ENCODE data around the gene ESYT1. TPM values are rescaled to one million over a fixed set of nuclear protein-coding genes. Genes with fewer than 3 reads are reported as not detected.

ESYT1 gene, protein sequence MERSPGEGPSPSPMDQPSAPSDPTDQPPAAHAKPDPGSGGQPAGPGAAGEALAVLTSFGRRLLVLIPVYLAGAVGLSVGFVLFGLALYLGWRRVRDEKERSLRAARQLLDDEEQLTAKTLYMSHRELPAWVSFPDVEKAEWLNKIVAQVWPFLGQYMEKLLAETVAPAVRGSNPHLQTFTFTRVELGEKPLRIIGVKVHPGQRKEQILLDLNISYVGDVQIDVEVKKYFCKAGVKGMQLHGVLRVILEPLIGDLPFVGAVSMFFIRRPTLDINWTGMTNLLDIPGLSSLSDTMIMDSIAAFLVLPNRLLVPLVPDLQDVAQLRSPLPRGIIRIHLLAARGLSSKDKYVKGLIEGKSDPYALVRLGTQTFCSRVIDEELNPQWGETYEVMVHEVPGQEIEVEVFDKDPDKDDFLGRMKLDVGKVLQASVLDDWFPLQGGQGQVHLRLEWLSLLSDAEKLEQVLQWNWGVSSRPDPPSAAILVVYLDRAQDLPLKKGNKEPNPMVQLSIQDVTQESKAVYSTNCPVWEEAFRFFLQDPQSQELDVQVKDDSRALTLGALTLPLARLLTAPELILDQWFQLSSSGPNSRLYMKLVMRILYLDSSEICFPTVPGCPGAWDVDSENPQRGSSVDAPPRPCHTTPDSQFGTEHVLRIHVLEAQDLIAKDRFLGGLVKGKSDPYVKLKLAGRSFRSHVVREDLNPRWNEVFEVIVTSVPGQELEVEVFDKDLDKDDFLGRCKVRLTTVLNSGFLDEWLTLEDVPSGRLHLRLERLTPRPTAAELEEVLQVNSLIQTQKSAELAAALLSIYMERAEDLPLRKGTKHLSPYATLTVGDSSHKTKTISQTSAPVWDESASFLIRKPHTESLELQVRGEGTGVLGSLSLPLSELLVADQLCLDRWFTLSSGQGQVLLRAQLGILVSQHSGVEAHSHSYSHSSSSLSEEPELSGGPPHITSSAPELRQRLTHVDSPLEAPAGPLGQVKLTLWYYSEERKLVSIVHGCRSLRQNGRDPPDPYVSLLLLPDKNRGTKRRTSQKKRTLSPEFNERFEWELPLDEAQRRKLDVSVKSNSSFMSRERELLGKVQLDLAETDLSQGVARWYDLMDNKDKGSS
- 93.2 and 108 TPM in 2 replicates for total RNA-seq (2014; rRNA removed; shearing (Covaris generic))
- polyA plus RNA-seq (2014; cell fraction: nucleus; rRNA removed): 86.1 and 99.5 TPM in 2 replicates

DNA sequence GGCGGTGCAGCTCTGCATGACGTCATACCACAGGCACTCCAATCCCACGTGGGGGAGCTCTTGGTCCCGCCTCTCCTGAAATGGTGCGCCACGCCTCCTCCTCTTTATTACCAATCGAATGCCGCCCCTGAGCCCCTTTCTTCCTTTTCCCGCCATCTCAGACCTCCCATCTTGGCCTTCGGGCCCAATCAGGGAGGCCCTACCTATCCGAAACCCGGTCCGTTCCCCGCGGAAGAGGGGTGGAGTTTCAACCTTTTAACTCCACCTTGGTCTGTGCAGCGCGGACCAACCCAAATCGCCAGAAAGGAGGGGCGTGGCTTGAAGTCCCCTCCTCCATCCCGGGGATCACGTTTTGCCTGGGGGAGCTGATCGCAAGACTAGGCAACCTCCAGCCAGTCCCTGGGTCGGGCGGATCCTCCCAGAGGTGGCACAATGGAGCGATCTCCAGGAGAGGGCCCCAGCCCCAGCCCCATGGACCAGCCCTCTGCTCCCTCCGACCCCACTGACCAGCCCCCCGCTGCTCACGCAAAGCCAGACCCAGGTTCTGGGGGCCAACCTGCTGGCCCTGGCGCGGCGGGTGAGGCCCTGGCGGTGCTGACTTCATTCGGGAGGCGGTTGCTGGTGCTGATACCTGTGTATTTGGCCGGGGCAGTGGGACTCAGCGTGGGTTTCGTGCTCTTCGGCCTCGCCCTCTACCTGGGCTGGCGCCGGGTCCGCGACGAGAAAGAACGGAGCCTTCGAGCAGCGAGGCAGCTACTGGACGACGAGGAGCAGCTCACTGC, at the start of gene ESYT1:
Gene ESYT1, plus strand, starts transcription at position 380 of the 782 bp plus-strand sequence. Its CDS starts 53 bp downstream, at position 433.
- peak; percentile 99 for DNase-seq (ENCODE audit: extremely low read depth, low read depth)

DNA sequence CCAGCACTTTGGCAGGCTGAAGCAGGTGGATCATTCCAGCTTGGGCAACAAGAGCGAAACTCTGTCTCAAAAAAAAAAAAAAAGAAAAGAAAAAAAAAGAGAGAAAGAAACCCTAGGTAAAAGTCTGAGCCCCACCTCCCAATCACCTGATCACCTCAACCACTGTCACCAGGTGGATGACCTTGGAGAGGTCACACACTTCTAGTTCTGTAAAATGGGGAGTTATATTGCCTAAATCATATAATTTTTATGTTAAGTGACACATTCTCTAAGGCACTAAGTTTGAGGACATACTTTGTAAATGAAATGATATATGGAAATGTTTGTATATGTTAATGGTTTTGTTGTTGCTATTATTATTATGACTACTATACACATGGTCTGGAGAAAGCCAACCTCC, 49.6 kb upstream of the ESYT1 start:
- no peak for DNase-seq (ENCODE audit: extremely low read depth, low read depth)

DNA sequence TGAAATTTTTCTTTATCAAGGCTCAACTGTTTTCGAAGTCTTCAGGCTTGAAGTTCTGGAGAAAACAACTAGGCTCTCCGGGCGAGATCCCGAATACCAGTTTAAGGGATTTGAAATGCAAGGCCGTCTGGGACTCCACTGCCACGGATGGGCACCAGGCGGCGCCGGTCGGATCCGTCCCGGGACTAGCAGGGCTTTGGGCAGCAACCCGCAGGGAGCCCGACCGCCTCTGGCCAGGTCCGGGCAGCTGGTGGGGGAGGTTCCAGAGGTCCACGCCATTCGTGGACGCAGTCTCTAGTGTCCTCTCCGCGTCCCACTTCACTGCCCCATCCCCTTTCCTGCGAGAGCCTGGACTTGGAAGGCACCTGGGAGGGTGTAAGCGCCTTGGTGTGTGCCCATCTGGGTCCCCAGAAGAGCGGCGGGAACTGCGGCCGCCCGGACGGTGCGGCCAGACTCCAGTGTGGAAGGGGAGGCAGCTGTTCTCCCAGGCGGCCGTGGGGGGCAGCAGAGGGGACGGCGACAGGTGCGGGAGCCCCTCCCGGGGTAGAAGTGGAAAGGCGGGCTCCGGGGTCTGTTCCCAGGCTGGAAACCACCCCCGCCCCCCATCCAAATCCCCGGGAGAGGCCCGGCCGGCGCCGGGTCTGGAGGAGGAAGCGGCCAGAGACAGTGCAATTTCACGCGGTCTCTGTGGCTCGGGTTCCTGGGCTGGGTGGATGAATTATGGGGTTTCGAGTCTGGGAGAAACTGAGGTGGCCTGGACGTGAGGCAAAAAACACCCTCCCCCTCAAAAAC, 48.9 kb upstream of the ESYT1 start:
- peak; percentile 86 for DNase-seq (ENCODE audit: extremely low read depth, low read depth)

DNA sequence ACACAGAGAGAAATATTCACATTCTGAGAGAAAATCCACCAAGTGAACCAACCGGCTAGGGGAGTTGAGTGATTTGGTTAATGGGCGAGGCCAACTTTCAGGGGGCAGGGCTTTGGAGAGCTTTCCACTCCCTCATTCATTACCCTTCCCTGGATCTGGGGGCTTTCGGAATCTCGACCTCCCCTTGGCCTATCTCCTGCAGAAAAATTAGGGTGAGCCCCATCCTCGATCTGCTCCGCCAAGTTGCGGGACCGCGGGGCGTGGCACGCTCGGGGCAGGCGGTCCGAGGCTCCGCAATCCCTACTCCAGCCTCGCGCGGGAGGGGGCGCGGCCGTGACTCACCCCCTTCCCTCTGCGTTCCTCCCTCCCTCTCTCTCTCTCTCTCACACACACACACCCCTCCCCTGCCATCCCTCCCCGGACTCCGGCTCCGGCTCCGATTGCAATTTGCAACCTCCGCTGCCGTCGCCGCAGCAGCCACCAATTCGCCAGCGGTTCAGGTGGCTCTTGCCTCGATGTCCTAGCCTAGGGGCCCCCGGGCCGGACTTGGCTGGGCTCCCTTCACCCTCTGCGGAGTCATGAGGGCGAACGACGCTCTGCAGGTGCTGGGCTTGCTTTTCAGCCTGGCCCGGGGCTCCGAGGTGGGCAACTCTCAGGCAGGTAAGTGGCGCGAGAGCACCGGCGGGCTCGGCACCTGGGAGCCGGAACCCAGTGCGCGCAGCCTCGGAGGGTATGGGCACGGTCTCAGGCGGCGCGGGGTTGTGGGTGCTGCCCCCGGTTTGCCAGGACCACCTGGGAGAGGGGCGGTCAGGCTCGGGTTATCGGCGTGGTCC, 48.1 kb upstream of the ESYT1 start, which contains the start of gene ERBB3:
Gene ERBB3, plus strand, starts transcription at position 443 of the 833 bp plus-strand sequence. Its CDS starts 136 bp downstream, at position 579.
- DNase-seq (ENCODE audit: extremely low read depth, low read depth): peak; percentile 65

DNA sequence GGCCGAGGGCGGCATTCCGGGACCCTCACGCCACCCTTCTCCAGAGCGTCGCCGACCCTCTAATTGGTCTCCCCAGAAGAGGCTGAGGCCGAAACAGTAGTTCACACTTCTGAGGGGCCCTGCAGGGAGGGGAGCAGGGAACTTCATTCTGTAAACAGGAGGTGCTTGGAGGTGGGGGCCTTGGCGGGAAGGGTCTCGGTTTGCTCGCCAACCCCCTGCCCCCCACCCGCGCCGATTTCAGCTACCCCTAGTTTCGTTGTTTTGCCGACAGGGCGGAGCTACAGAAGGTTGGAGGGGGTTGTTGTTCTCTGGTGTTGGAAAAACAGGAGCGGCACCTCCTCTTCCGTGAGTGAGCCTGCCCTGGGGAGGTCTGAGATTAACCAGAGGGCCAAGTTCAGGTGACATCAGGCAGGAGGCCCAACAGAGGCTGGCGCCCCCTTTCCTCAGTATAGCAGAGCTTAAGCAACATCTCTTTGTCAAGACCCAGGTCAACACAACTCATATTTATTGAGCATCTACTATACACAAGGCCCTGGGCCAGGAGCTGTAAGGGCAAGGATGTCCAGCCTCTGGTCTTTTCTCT, 47.4 kb upstream of the ESYT1 start:
- no peak for DNase-seq (ENCODE audit: extremely low read depth, low read depth)

DNA sequence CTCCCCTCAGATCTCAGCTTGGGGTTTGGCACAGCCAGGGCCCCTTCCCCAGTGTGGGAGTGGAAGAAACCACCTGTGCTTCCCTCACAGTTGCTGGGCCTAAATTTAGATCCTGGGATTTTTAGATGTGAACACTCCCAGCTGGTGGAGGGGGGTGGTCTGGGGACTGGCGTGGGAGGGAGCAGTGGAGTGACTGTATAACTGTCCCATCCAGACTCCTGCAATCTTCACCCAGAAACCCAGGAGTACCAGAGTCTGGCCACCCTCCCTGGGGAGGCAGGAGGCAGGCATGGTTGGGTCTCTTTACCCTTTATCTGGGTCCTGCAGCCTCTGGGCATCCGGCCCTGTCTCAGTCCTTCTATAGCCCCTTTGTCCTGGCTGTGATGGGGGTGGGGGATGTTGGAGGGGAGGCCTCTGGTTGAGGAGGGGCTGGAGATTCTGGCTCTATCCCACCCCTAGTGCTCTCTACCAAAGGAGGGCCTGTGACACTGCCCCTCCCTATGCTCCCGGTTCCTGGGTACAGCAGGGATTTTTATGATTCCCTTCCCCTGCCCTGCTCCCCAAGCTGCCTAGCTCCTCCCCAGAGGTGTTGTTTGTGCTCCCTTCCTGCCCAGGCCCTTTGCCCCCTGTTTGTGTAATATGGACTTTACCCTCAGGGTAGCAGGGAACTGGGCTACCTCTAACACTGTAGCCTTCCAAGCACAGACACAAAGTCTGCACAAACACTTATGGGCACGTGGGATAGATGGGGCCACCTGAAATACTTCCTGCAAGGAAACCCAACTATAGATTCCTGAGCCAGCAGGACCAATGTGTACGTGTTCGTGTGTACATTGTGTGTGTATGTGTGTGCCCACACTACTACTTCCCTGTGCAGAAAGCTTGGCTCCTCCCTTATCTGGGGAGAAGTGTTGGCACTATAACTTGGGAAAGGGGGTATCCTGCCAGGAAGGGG, 46.4 kb upstream of the ESYT1 start:
- DNase-seq (ENCODE audit: extremely low read depth, low read depth): no peak

DNA sequence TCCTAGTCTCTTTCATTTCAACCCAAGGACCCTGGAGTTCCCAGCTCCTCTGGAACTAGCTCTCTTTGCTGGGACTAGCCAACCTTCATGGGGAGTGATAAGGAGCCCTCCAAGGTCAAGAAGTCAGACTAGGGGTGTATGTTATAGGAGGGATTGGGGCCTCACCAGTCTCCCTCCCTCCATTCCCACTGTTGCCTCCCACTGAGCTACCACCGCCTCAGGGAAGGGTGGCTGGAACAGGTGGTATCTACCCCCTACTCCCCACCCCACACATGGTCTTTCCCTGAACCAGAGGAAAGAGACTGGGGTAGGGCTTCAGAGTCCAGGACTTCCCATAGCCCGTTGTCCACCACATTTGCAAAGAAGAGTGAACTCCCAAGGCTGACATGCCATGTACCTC, 45.7 kb upstream of the ESYT1 start:
- no peak for DNase-seq (ENCODE audit: extremely low read depth, low read depth)

DNA sequence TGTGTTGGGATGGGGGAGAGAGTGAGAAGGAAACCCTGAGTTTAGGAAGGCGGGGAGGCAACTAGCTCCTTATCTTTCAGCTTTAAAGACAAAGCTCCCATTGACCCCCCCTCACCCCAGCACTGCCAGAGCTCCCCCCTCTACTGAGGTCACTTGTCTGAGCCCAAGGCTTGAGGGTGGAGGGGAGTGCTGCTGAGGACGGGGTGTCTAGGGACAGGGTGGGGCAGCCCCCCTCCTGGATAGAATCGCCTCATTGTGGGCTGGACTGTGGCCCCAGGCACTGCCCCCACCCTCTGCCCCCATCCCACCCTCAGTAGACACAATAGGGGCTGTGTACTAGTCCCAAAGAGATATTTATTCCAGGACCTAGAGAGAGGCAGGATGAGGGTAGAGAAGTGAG, 45.1 kb upstream of the ESYT1 start:
- no peak for DNase-seq (ENCODE audit: extremely low read depth, low read depth)

DNA sequence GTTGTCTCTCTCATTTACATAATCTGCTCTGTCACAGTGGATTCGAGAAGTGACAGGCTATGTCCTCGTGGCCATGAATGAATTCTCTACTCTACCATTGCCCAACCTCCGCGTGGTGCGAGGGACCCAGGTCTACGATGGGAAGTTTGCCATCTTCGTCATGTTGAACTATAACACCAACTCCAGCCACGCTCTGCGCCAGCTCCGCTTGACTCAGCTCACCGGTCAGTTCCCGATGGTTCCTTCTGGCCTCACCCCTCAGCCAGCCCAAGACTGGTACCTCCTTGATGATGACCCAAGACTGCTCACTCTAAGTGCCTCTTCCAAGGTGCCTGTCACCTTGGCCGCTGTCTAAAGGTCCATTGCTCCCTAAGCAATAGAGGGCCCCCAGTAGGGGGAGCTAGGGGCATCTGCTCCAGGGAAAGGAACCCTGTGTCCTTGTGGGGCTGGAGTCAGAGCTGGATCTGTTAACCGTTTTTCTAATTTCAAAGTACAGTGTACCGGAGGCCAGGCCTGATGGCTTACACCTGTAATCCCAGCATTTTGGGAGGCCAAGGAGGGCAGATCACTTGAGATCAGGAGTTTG, 43.0 kb upstream of the ESYT1 start:
- no peak for DNase-seq (ENCODE audit: extremely low read depth, low read depth)

DNA sequence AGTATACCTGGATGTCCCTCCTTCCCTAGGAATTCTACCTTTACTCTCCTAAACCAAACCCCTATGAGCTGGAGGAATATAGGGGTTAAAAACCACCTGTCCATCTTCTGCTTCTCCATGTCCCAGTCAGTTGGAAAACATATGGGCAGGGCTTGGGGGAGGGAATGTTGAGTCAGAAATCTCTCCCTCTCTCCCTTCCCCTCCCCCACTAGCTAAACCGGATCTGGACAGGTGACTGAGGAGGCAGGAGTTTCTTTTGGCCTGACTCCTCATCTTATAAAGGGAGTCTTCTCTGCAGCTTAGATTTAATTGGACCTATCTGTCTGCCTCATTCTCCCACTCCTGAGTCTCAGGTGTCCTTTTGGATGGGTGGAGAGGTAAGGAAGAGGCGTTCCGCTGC, 42.0 kb upstream of the ESYT1 start:
- no peak for DNase-seq (ENCODE audit: extremely low read depth, low read depth)

DNA sequence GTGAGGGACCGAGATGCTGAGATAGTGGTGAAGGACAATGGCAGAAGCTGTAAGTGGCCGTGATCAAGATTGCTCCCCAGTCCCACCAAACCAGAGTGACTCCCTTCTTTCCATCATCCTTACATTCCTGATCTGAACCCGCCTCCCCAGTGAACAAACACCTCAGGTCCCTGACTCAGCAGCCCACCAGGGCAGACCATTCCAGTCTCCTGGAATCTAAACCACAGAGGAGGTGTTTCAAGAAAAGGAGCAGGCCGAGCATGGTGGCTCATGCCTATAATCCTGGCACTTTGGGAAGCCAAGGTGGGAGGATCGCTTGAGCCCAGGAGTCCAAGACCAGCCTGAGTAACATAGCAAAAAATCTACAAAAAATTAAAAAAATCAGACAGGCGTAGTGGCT, 41.5 kb upstream of the ESYT1 start:
- no peak for DNase-seq (ENCODE audit: extremely low read depth, low read depth)

DNA sequence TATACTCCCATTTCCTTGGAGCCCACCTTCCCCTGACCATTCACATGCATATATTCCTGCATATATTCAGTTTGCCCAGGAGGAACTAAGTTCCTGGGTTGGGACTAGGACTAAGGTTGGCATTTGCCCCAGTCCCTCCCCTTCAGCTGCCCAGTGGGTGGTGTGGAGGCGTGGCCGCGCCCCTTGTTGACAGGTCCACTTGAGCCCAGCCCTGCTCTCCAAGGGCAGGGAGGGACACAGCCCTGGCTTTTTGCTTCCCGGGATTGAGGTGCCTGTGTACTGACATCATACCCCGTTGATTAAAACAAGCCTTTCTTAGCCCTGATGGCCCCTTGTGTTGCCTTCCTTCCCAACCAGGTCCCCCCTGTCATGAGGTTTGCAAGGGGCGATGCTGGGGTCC, 40.8 kb upstream of the ESYT1 start:
- DNase-seq (ENCODE audit: extremely low read depth, low read depth): no peak

DNA sequence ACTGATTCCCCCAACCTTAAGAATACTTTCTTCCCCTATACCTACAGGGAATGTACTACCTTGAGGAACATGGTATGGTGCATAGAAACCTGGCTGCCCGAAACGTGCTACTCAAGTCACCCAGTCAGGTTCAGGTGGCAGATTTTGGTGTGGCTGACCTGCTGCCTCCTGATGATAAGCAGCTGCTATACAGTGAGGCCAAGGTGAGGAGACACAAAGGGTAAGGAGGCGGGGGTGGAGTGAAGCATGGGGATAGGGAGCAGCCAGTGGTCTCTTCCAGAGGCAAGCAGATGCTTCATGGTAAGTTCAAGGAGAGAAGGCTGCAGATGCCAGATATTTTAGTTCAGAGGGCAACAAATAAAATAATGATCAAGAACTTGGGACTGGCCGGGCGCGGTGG, 30.3 kb upstream of the ESYT1 start:
- no peak for DNase-seq (ENCODE audit: extremely low read depth, low read depth)

DNA sequence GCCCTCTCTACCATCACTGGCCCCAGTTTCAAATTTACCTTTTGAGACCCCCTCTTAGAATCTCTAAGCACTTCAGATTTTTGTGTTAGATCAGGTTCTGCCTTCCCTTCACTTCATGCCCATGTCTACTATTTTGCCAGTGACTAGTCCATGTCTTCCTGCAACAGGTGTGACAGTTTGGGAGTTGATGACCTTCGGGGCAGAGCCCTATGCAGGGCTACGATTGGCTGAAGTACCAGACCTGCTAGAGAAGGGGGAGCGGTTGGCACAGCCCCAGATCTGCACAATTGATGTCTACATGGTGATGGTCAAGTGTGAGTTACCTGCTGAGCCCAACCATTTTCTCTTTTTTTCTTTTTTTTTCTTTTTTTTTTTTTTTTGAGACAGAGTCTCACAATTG, 29.5 kb upstream of the ESYT1 start:
- DNase-seq (ENCODE audit: extremely low read depth, low read depth): no peak

DNA sequence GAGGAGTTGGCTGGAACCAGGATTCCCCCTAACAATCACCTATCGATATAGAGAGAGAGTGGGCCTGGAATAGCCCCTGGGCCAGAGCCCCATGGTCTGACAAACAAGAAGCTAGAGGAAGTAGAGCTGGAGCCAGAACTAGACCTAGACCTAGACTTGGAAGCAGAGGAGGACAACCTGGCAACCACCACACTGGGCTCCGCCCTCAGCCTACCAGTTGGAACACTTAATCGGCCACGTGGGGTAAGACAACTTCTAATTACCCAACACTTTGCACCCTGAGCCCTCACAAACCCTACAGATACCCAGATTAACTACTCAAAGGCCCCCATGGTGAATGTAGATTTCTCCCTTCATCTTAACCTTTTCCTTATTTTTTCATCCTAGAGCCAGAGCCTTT, 28.3 kb upstream of the ESYT1 start:
- no peak for DNase-seq (ENCODE audit: extremely low read depth, low read depth)

DNA sequence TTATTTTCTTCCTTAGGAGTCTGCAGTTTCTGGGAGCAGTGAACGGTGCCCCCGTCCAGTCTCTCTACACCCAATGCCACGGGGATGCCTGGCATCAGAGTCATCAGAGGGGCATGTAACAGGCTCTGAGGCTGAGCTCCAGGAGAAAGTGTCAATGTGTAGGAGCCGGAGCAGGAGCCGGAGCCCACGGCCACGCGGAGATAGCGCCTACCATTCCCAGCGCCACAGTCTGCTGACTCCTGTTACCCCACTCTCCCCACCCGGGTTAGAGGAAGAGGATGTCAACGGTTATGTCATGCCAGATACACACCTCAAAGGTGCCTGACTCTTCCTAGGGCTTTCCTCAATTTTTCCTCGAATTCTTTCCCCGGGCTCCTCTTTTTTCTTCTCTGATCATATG, 27.0 kb upstream of the ESYT1 start:
- DNase-seq (ENCODE audit: extremely low read depth, low read depth): no peak

DNA sequence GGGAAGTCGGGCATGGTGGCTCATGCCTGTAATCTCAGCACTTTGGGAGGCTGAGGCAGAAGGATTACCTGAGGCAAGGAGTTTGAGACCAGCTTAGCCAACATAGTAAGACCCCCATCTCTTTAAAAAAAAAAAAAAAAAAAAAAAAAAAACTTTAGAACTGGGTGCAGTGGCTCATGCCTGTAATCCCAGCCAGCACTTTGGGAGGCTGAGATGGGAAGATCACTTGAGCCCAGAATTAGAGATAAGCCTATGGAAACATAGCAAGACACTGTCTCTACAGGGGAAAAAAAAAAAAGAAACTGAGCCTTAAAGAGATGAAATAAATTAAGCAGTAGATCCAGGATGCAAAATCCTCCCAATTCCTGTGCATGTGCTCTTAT, 25.4 kb upstream of the ESYT1 start:
- DNase-seq (ENCODE audit: extremely low read depth, low read depth): no peak

Measured in NCI-H460 (cell line).